ENCODE measurements around the gene ACTA1. TPM values are rescaled to one million over a fixed set of nuclear protein-coding genes. Genes with fewer than 3 reads are reported as not detected.

The ACTA1 gene
- total RNA-seq, 1 experiment from 2014 or later, result not detected

GRCh38 chr1:229456016-229456415, 22.1 kb upstream of the ACTA1 start:
- H3K36me3 ChIP-seq (ENCODE audit: control insufficient read depth, insufficient read depth, low read length), result peaks cover 10% of the 10 kb centered on the region; the same call in 1 of the 2 replicates

GRCh38 chr1:229454056-229454455, 20.2 kb upstream of the ACTA1 start:
- no peak for TF ChIP-seq POLR2AphosphoS5 (IDR thresholded peaks at IDR 0.05; ENCODE audit: low read depth, low read length)
- no peak for TF ChIP-seq REST (IDR thresholded peaks at IDR 0.05; ENCODE audit: insufficient read depth in 1 of 2, low read depth in 2 of 2, low read length in 1 of 2)
- no peak for TF ChIP-seq TCF7L2 (IDR thresholded peaks at IDR 0.05; ENCODE audit: low read depth, low read length)
- TF ChIP-seq SIN3A (IDR thresholded peaks at IDR 0.05; ENCODE audit: borderline replicate concordance, insufficient read depth, low read depth, low read length), result no peak
- TF ChIP-seq CTCF (IDR thresholded peaks at IDR 0.05), result no peak
- in situ Hi-C loops (cut with HindIII; ENCODE audit: low pct_unique_long_range_greater_than_20kb, low sequenced_read_pairs) (no loop called here), intact Hi-C loops (cut with micrococcal nuclease; ENCODE audit: unreplicated experiment) (loop anchor here (10.0 kb wide), 2 partner anchors 109 to 199 kb away; partner anchors contain the start of gene CCSAP)
- DNase-seq (ENCODE audit: low read depth, low spot score), result no peak
- ATAC-seq, result no peak
- POLR2A ChIA-PET, result no interaction called here
- Histone ChIP-seq H3K9me3 (ENCODE audit: control insufficient read depth, insufficient read depth, low read depth, low read length) (no peaks in the 10 kb centered on the region), H3K4me1 (ENCODE audit: control insufficient read depth, insufficient read depth, low read length) (no peaks in the 10 kb centered on the region), H3K36me3 (ENCODE audit: control insufficient read depth, insufficient read depth, low read length) (peaks cover 10% of the 10 kb centered on the region; the same call in 1 of the 2 replicates), H3K4me3 (ENCODE audit: low read depth in 2 of 2, low read length in 2 of 2) (no peak overlapping the region), H3K27me3 (ENCODE audit: control insufficient read depth, insufficient read depth, low read length) (no peaks in the 10 kb centered on the region), H3K27ac (ENCODE audit: low read length) (no peak overlapping the region)
- CTCF ChIA-PET, result no interaction called here
- no TSS peak for BruUV-seq (replicated peaks)

More at GRCh38 chr1:229456016-229456415, 22.1 kb upstream of the ACTA1 start:
- no TSS peak for BruUV-seq (replicated peaks)
- ChIA-PET CTCF (no interaction called here), POLR2A (no interaction called here)
- Histone ChIP-seq H3K9me3 (ENCODE audit: control insufficient read depth, insufficient read depth, low read depth, low read length) (no peaks in the 10 kb centered on the region), H3K27me3 (ENCODE audit: control insufficient read depth, insufficient read depth, low read length) (no peaks in the 10 kb centered on the region), H3K4me1 (ENCODE audit: control insufficient read depth, insufficient read depth, low read length) (no peaks in the 10 kb centered on the region), H3K27ac (ENCODE audit: low read length) (no peak overlapping the region), H3K4me3 (ENCODE audit: low read depth in 2 of 2, low read length in 2 of 2) (no peak overlapping the region)
- in situ Hi-C loops (cut with HindIII; ENCODE audit: low pct_unique_long_range_greater_than_20kb, low sequenced_read_pairs) (no loop called here), intact Hi-C loops (cut with micrococcal nuclease; ENCODE audit: unreplicated experiment) (loop anchor here (10.0 kb wide), 2 partner anchors 111 to 201 kb away; partner anchors contain the start of gene CCSAP)
- no peak for ATAC-seq
- DNase-seq (ENCODE audit: low read depth, low spot score), result no peak
- no peak for TF ChIP-seq SIN3A (IDR thresholded peaks at IDR 0.05; ENCODE audit: borderline replicate concordance, insufficient read depth, low read depth, low read length)
- no peak for TF ChIP-seq POLR2AphosphoS5 (IDR thresholded peaks at IDR 0.05; ENCODE audit: low read depth, low read length)
- TF ChIP-seq CTCF (IDR thresholded peaks at IDR 0.05), result no peak
- TF ChIP-seq REST (IDR thresholded peaks at IDR 0.05; ENCODE audit: insufficient read depth in 1 of 2, low read depth in 2 of 2, low read length in 1 of 2), result no peak
- TF ChIP-seq TCF7L2 (IDR thresholded peaks at IDR 0.05; ENCODE audit: low read depth, low read length), result no peak
